Left kidney (tissue), 2 donors: Measurements from ENCODE around the gene FIBCD1. TPM values are rescaled to one million over a fixed set of nuclear protein-coding genes. Genes with fewer than 3 reads are reported as not detected.

Experiments
- DNase-seq: peaks from one replicate; pipeline ENCODE4 v3.0.0-alpha.2; 2013
- polyA plus RNA-seq: library from polyadenylated mRNA; unstranded; fragments of 120-200 nt; gene quantifications from one replicate; pipeline ENCODE4 v1.2.1, GENCODE V29; 2013; ENCODE audit not compliant: insufficient read length

Gene FIBCD1
- polyA plus RNA-seq, 1 donor, result 0.08 TPM

DNA sequence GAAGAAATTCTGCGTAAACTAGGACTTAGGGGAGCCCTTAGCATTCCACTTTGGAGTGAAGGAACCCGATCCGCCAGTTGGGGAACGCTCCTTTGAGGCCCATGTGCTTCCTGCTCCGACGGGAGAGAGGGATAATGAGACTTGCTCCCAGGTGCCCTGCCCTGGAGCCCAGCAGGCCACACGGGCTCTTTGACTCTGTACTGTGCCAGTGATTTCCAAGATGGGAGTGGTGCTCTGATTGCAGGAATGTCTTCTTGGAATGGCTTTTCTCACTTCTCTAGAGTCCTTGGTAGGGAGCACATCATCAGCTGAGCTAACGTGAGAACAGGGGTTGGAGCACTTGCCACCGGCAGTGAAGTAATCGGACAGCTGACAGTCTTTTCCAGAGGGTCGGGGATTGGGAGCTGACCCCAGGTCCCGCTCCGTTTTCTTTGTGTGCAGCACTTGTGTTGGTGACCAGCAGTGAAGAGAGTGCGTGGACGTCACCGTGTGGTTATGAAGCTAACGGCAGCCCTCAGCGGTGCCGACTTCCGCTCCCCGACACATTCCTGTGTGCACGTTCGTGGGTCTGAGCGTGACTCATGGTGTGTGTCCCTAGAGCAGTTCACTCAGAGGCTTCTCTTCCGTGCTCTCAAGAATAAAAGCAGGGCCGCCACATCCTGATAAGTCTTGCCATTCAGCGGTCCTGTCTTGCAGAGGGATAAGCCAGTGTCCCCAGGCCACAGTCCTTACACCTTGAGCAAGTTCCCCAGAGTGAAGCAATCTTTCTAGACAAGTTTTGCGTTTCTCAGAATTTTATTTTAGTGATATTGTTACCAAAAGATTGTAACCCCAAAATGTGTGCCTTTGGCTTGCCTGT is 78.4 kb downstream of the FIBCD1 start:
- DNase-seq, result no peak

DNA sequence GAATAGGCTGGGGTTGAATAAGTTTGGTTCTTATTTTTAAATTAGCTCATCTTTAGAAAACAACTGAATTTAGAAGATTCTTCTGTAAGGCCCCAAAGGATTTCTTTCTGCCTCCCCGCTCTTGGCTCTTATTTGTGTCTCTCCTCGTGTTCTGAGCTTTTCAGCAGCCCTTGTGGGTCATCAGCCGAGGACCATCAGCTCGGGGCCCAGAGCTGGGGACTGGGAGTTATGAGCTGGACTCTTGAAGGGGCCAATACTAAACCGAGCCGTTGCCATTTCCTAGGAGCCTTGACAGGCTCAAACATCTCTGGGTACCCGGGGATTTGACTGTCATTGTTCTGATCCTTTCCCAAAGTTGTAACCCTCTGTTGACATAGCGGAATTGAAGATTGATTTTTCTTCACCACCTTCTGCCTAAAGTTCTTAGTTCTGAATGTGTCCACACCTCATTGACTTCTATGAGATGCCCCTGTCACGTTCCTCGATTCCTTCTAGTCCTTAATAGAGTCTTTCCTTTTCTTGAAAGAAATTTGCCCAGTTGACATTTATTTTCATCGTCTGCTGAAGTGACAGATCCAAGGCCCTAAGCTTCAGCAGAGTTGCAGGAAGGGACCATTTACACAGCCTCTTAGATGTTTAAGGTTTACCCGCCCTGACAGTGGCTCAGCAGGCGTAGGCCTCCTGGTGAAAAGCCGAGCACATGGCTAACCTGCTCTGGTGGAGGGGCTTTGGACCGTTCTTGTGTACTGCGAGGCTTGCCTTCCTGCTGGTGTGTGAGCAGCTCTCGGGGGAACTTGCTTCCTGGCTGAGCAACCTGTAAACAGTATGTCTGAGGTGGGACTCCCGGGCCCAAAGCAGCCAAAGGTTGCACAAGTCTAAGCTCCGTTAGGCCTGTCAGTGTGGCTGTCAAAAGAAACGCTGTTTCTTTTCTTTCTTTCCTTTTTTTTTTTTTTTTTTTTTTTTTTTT is 80.0 kb downstream of the FIBCD1 start:
- DNase-seq, result no peak

DNA sequence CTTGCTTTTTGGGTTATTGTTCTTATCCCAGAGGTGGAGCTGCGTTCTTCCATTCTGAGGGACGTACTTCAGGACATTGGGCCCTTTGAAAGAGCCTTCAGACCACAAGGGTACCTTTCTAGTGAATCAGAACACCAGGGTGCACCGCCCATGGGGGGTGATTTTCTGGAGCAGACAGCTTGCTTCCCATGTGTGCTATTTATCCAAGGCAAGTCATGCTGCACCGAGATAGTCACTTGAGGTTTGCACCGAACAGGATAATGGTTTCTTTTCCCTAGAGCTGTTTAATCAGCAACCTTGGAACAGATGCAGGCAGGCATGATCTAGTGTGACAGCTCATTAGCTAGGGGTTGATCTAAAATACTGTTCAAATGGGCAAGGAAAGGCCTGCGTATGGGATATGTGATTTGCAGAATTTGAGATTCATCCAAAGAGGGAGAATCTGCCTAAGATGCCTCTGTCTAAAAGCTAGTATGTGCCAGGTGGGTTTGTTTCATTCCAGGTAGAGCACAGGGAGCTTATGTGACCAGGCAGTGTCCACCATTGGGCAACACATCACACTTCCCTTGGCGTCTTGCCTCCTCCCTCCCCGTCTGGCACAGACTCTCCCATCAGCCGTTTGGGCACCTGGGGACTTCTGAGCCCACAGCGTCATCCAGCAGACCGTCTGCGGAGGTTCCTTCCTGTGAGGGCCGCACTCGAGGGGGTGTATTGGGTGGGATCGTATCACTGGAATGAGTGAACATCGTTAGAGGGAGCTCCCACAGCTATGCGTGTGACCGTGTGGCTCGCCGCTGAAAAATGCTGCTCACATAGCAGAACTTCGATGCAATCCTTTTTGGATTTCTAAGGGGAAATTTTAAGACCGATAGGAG is 80.9 kb downstream of the FIBCD1 start:
- DNase-seq, result no peak

DNA sequence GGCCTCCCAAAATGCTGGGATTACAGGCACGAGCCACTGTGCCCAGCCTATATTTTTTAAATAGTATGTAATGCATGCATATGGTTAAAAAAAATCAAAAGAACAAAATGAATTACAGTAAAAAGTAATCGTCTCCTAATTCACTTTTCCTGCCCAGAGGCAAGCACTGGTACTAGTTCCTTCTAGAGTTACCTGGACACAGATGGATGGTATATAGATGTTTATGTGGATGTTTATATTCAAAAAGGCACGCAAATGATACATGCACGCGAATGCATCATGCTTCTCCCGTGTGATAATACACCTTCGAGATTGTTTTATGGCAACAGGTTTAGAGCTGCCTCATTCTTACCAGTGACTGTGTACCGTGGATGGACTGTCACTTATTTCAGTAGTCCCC is 82.6 kb downstream of the FIBCD1 start:
- no peak for DNase-seq

DNA sequence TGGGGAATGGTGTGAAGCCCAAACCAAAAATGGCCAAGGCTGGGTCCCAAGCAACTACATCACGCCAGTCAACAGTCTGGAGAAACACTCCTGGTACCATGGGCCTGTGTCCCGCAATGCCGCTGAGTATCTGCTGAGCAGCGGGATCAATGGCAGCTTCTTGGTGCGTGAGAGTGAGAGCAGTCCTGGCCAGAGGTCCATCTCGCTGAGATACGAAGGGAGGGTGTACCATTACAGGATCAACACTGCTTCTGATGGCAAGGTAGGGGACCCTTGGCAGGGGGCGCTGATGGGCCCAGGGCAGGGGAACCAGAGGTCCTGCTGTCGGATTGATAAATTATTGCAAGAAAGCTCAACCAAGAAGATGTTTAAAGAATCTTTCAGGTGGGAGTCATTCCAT is 84.2 kb downstream of the FIBCD1 start:
- no peak for DNase-seq

DNA sequence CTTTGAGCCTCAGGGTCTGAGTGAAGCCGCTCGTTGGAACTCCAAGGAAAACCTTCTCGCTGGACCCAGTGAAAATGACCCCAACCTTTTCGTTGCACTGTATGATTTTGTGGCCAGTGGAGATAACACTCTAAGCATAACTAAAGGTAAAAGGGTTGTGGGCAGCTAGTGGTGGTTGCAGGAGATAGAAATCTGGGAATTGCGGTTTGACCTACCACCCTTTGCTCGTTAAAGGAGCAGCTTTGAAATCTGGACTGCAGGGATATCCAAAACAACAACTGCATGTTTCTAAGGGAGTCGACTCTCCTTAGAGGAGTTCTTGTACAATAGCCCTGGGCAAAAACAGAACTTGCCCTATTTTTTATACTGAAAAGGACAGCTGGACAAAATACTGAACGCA is 85.0 kb downstream of the FIBCD1 start:
- no peak for DNase-seq

DNA sequence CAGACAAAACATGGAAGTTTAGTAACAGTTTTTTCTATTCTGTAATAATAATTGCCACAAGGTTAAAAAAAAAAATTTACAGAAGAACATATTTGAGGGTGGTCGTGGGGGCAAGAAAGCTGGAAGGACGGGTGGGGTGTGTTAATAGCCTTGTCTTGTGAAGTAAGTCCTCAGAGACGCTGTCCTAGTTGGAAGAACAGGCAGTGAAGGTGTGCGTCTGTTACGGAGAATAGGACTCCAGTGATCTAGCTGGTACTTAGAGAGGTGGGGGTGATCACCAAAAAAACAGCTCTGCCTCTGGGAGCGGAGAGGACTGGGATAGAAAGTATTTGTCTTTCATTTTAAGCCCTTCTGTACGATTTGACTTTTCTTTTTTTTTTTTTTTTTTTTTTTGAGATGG is 86.2 kb downstream of the FIBCD1 start:
- DNase-seq, result no peak

Other genes with a start within 250 kb of the FIBCD1 start
- 51.7 TPM for gene EXOSC2, start 245.5 kb downstream of the FIBCD1 start, polyA plus RNA-seq
- 72.6 TPM for gene ABL1, start 104.0 kb downstream of the FIBCD1 start, polyA plus RNA-seq
- gene QRFP, start 42.4 kb downstream of the FIBCD1 start, polyA plus RNA-seq, result 0.30 TPM
- 22.8 TPM for gene LAMC3, start 69.9 kb upstream of the FIBCD1 start, polyA plus RNA-seq
- 347 TPM for gene AIF1L, start 157.3 kb upstream of the FIBCD1 start, polyA plus RNA-seq
- gene NUP214, start 186.3 kb upstream of the FIBCD1 start, polyA plus RNA-seq, result 75.2 TPM